ENCODE data around the gene GRB2. TPM values are rescaled to one million over a fixed set of nuclear protein-coding genes. Genes with fewer than 3 reads are reported as not detected.
"Not testable (repeated sequence)": the region's sequence is repeated elsewhere in the genome, so short reads cannot be mapped to it uniquely, and the experiment has no call there.

GRB2 gene
- total RNA-seq, 4 donors from 2014 or later = 64.8 to 120 (median 98.3) TPM

DNA sequence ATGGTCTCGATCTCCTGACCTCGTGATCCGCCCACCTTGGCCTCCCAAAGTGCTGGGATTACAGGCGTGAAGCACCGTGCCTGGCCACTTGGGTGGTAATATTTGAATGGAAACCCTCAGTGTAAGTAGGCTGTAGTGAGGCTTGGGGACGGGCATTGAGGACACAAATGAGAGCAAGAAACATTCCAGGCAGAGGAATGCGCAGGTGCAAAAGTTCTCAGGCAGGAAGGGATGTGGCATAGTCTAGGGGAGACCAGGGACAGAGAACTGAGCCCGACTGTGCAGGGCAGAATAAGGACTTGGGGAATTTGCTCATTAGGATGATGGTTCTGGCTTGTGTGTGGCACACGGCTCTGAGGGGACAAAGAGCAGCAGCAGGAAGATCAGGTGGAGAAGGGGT lies 54.8 kb downstream of the GRB2 start:
- H3K27ac ChIP-seq = no peak overlapping the region
- no peak for DNase-seq
- no peaks in the 10 kb centered on the region for H3K9me3 ChIP-seq
- no peaks in the 10 kb centered on the region for H3K27me3 ChIP-seq
- H3K4me1 ChIP-seq = peaks cover 0 to 35% (median 19%) of the 10 kb centered on the region in 4 donors
- TF ChIP-seq, protein P1, sequence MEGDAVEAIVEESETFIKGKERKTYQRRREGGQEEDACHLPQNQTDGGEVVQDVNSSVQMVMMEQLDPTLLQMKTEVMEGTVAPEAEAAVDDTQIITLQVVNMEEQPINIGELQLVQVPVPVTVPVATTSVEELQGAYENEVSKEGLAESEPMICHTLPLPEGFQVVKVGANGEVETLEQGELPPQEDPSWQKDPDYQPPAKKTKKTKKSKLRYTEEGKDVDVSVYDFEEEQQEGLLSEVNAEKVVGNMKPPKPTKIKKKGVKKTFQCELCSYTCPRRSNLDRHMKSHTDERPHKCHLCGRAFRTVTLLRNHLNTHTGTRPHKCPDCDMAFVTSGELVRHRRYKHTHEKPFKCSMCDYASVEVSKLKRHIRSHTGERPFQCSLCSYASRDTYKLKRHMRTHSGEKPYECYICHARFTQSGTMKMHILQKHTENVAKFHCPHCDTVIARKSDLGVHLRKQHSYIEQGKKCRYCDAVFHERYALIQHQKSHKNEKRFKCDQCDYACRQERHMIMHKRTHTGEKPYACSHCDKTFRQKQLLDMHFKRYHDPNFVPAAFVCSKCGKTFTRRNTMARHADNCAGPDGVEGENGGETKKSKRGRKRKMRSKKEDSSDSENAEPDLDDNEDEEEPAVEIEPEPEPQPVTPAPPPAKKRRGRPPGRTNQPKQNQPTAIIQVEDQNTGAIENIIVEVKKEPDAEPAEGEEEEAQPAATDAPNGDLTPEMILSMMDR (IDR thresholded peaks at IDR 0.05) = no peak
- no peak for TF ChIP-seq POLR2A (IDR thresholded peaks at IDR 0.05)
- no peak overlapping the region for H3K4me3 ChIP-seq
- no peaks in the 10 kb centered on the region for H3K36me3 ChIP-seq

DNA sequence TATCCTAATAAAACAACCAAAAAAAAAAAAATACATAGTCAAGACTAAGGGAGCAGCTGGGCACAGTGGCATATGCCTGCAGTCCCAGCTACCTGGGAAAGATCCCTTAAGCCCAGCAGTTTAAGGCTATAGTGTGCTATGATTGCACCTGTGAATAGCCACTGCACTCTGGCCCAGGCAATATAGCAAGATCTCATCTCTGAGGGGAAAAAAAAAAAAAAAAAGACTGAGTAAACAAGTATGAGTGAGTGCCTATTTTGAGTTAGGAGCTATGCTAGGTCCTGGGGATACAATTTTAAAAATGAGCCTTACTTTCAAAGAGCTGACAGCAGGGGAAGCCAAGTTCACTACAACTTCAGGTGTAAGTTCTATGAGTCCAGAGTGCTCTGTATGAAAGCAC lies 55.4 kb downstream of the GRB2 start:
- Histone ChIP-seq H3K36me3 (no peaks in the 10 kb centered on the region), H3K27me3 (no peaks in the 10 kb centered on the region), H3K27ac (no peak overlapping the region), H3K4me3 (no peak overlapping the region), H3K4me1 (peaks cover 0 to 40% (median 23%) of the 10 kb centered on the region in 4 donors), H3K9me3 (no peaks in the 10 kb centered on the region)
- DNase-seq = no peak
- TF ChIP-seq, protein P1 (IDR thresholded peaks at IDR 0.05) = no peak
- TF ChIP-seq POLR2A (IDR thresholded peaks at IDR 0.05) = no peak

DNA sequence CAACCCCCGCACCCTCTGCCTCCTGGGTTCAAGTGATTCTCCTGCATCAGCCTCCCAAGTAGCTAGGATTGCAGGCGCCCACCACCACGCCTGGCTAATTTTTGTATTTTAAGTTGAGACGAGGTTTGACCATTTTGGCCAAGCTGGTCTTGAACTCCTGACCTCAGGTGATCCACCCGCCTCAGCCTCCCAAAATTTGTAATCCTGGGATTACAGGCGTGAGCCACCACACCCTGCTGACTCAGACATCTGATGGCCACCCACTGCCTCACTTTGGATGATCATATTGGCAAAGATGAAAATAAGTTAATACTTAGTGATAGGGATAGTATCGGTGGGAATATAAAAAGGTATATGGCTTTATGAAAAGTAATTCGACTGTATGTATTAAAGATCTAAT lies 55.9 kb downstream of the GRB2 start:
- Histone ChIP-seq H3K27ac (no peak overlapping the region), H3K4me1 (peaks cover 0 to 40% (median 24%) of the 10 kb centered on the region in 4 donors), H3K9me3 (no peaks in the 10 kb centered on the region), H3K4me3 (no peak overlapping the region), H3K36me3 (no peaks in the 10 kb centered on the region), H3K27me3 (no peaks in the 10 kb centered on the region)
- DNase-seq = no peak
- TF ChIP-seq, protein P1 (IDR thresholded peaks at IDR 0.05) = no peak
- TF ChIP-seq POLR2A (IDR thresholded peaks at IDR 0.05) = no peak

DNA sequence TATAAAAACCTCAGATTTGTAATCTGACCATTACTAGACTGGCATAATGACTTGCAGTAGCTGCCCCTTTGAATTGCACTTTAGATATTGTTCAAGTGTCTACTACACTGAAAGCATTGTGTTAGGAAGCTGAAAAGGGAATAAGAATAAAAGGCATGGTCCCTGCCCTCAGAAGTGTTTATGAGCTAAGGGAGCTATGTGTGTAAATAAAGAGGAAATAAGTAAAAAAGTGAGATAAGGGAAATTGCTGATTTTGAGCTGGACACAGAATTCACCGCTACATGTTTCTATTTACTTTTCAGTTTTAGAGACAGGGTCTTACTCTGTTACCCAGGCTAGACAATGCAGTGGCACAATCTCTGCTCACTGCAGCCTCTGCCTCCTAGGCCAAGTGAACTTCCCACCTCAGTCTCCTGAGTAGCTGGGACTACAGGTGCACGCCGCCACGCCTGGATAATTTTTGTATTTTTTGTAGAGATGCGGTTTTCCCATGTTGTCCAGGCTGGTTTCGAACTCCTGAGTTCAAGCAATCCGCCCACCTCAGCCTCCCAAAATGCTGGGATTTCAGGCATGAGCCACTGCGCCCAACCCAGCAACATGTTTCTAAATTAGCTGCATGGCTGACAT lies 57.0 kb downstream of the GRB2 start:
- Histone ChIP-seq H3K4me1 (peaks cover 0 to 44% (median 27%) of the 10 kb centered on the region in 4 donors), H3K9me3 (no peaks in the 10 kb centered on the region), H3K27ac (peak overlapping the region in 1 of 4 donors; percentile 82), H3K36me3 (no peaks in the 10 kb centered on the region), H3K4me3 (no peak overlapping the region), H3K27me3 (no peaks in the 10 kb centered on the region)
- DNase-seq = peak in 1 of 3 donors; percentile 47
- TF ChIP-seq, protein P1 (IDR thresholded peaks at IDR 0.05) = no peak
- TF ChIP-seq POLR2A (IDR thresholded peaks at IDR 0.05) = no peak

DNA sequence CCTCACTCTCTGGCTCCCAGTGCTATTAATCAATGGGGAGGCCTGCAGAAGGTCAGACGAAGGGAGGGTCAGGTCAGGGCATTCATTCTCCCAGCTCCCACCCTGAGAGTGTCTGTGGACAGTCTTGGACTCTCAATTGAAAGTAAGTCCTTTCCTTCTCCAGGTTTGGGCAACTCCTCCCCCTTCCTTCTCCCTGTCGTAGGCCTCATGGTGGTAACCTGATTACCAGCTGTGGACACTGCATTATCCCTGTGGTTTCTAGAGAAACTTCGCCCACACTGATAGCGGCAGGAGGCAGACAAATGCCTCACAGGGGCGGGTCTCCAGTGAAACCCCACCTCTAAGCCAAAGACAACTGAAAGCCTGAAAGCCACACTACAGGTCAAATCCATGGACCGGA lies 58.6 kb downstream of the GRB2 start:
- Histone ChIP-seq H3K4me1 (peaks cover 0 to 46% (median 24%) of the 10 kb centered on the region in 4 donors), H3K4me3 (peak overlapping the region in 1 of 4 donors; percentile 32), H3K27me3 (no peaks in the 10 kb centered on the region), H3K27ac (peak overlapping the region in 2 of 4 donors; percentile 28 to 82), H3K9me3 (no peaks in the 10 kb centered on the region), H3K36me3 (no peaks in the 10 kb centered on the region)
- no peak for TF ChIP-seq POLR2A (IDR thresholded peaks at IDR 0.05)
- TF ChIP-seq, protein P1 (IDR thresholded peaks at IDR 0.05) = no peak
- no peak for DNase-seq

DNA sequence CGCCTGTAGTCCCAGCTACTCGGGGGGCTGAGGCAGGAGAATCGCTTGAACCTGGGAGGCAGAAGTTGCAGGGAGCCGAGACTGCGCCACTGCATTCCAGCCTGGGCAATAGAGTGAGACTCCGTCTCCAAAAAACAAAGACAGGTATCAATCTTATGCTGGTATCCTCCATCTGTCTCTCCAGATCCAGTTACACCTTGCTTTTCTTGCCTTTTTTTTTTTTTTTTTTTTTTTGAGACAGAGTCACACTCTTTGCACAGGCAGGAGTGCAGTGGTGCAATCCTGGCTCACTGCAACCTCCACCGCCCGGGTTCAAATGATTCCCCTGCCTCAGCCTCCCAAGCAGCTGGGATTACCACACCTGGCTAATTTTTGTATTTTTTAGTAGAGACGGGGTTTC lies 59.1 kb downstream of the GRB2 start:
- Histone ChIP-seq H3K4me3 (peak overlapping the region in 1 of 4 donors; percentile 32), H3K27ac (peak overlapping the region in 2 of 4 donors; percentile 28 to 82), H3K4me1 (peaks cover 0 to 46% (median 21%) of the 10 kb centered on the region in 4 donors)
- DNase-seq, H3K27me3 ChIP-seq, H3K9me3 ChIP-seq, H3K36me3 ChIP-seq: not testable (repeated sequence)

Measured in Peyer's patch (tissue), 4 donors.